NCI-H748 (cell line): ENCODE measurements around the gene CSNK1D.

ENCODE experiments used
- DNase-seq: peaks from one replicate; lab custom pipeline; 2025; ENCODE audit not compliant: unreplicated experiment; lab: John Stamatoyannopoulos, UW

CSNK1D gene

GRCh38 chr17:82253179-82253544 is 20.3 kb downstream of the CSNK1D start:
- no peak for DNase-seq

- no peak for DNase-seq
Measured at GRCh38 chr17:82252511-82253178, 20.9 kb downstream of the CSNK1D start.

- DNase-seq = no peak
Measured at GRCh38 chr17:82250868-82251500, 22.5 kb downstream of the CSNK1D start.

GRCh38 chr17:82249896-82250581 is 23.5 kb downstream of the CSNK1D start:
- no peak for DNase-seq

GRCh38 chr17:82248815-82249674 is 24.5 kb downstream of the CSNK1D start:
- DNase-seq = no peak

- no peak for DNase-seq
Measured at GRCh38 chr17:82247856-82248671, 25.4 kb downstream of the CSNK1D start.

- no peak for DNase-seq
Measured at GRCh38 chr17:82247182-82247823, 26.2 kb downstream of the CSNK1D start.

GRCh38 chr17:82246365-82247181 is 26.9 kb downstream of the CSNK1D start:
- DNase-seq = no peak

GRCh38 chr17:82246040-82246364 is 27.5 kb downstream of the CSNK1D start:
- no peak for DNase-seq

GRCh38 chr17:82245134-82246039 is 28.1 kb downstream of the CSNK1D start:
- DNase-seq = no peak

- DNase-seq = no peak
Measured at GRCh38 chr17:82244413-82245133, 28.9 kb downstream of the CSNK1D start.

- no peak for DNase-seq
Measured at GRCh38 chr17:82243648-82244412, 29.7 kb downstream of the CSNK1D start.

GRCh38 chr17:82242977-82243647 is 30.4 kb downstream of the CSNK1D start:
- DNase-seq = no peak

GRCh38 chr17:82242698-82242976 is 30.9 kb downstream of the CSNK1D start:
- DNase-seq = no peak

- DNase-seq = no peak
Measured at GRCh38 chr17:82241926-82242697, 31.4 kb downstream of the CSNK1D start.
